KBM-7 (cell line): ENCODE results near the gene CCN6.

Source experiments
- DNase-seq: peaks from one replicate; pipeline ENCODE4 v3.0.0-alpha.2; 2015
- in situ Hi-C: fragments of 300-500 bp; cut with MboI; formaldehyde crosslinking; loops from 2 replicates; pipeline ENCODE4 v1.14.3; 2020; ENCODE audit warnings: low sequenced_read_pairs, low pct_unique_long_range_greater_than_20kb, mixed read lengths

The CCN6 gene

GRCh38 chr6:112027942-112028674 lies 25.8 kb upstream of the CCN6 start:
- in situ Hi-C loops: no loop called here
- DNase-seq: no peak

GRCh38 chr6:112029045-112029822 lies 24.7 kb upstream of the CCN6 start:
- in situ Hi-C loops: no loop called here
- DNase-seq: peak; percentile 54

- in situ Hi-C loops: loop anchor here (10.0 kb wide), 1 partner anchor 326 kb away; no protein-coding TSS in a partner anchor
- no peak for DNase-seq
Measured at GRCh38 chr6:112030206-112030960, 23.5 kb upstream of the CCN6 start.

GRCh38 chr6:112030961-112031660 lies 22.8 kb upstream of the CCN6 start:
- in situ Hi-C loops: loop anchor here (10.0 kb wide), 1 partner anchor 326 kb away; no protein-coding TSS in a partner anchor
- DNase-seq: no peak

- in situ Hi-C loops: loop anchor here (10.0 kb wide), 1 partner anchor 327 kb away; no protein-coding TSS in a partner anchor
- DNase-seq: no peak
Measured at GRCh38 chr6:112031960-112032359, 21.9 kb upstream of the CCN6 start.

GRCh38 chr6:112032728-112033127 lies 21.2 kb upstream of the CCN6 start:
- no peak for DNase-seq
- in situ Hi-C loops: loop anchor here (10.0 kb wide), 1 partner anchor 328 kb away; no protein-coding TSS in a partner anchor

GRCh38 chr6:112033791-112034615 lies 19.9 kb upstream of the CCN6 start:
- in situ Hi-C loops: loop anchor here (10.0 kb wide), 1 partner anchor 329 kb away; no protein-coding TSS in a partner anchor

GRCh38 chr6:112034616-112034995 lies 19.3 kb upstream of the CCN6 start:
- in situ Hi-C loops: loop anchor here (10.0 kb wide), 1 partner anchor 330 kb away; no protein-coding TSS in a partner anchor
- no peak for DNase-seq

More at GRCh38 chr6:112033791-112034615, 19.9 kb upstream of the CCN6 start:
- DNase-seq: no peak

GRCh38 chr6:112036088-112036637 lies 17.7 kb upstream of the CCN6 start:
- DNase-seq: no peak
- in situ Hi-C loops: loop anchor here (10.0 kb wide), 1 partner anchor 331 kb away; no protein-coding TSS in a partner anchor

GRCh38 chr6:112037783-112038216 lies 16.1 kb upstream of the CCN6 start:
- in situ Hi-C loops: loop anchor here (10.0 kb wide), 1 partner anchor 333 kb away; no protein-coding TSS in a partner anchor
- DNase-seq: no peak

GRCh38 chr6:112038268-112038667 lies 15.6 kb upstream of the CCN6 start:
- no peak for DNase-seq
- in situ Hi-C loops: loop anchor here (10.0 kb wide), 1 partner anchor 333 kb away; no protein-coding TSS in a partner anchor

GRCh38 chr6:112038756-112039430 lies 15.0 kb upstream of the CCN6 start:
- no peak for DNase-seq
- in situ Hi-C loops: loop anchor here (10.0 kb wide), 1 partner anchor 334 kb away; no protein-coding TSS in a partner anchor

- in situ Hi-C loops: loop anchor here (10.0 kb wide), 1 partner anchor 335 kb away; no protein-coding TSS in a partner anchor
- DNase-seq: no peak
Measured at GRCh38 chr6:112039431-112039770, 14.5 kb upstream of the CCN6 start.

- in situ Hi-C loops: no loop called here
- DNase-seq: peak; percentile 7
Measured at GRCh38 chr6:112040956-112041355, 12.9 kb upstream of the CCN6 start.

GRCh38 chr6:112041535-112041934 lies 12.4 kb upstream of the CCN6 start:
- in situ Hi-C loops: no loop called here
- no peak for DNase-seq

GRCh38 chr6:112043032-112044007 lies 10.6 kb upstream of the CCN6 start:
- in situ Hi-C loops: no loop called here

More at GRCh38 chr6:112043032-112044007, 10.6 kb upstream of the CCN6 start:
- DNase-seq: peak; percentile 90
